22Rv1 (cell line): ENCODE data around the gene CHMP1A.
A peak's percentile ranks its signal among the peaks of the same experiment; 100 is the strongest.

Experiments used
- H3K27ac ChIP-seq: fragments of 450-650 bp; 2 replicates; pipeline ENCODE4 v1.5.1; 2017
- ZFX ChIP-seq: fragments of 450-650 bp; IDR thresholded peaks from 2 replicates; pipeline ENCODE4 v1.6.1; 2017; ENCODE audit warnings: antibody characterized with exemption, borderline replicate concordance
- TF ChIP-seq, protein P1 (sequence below): fragments of 450-650 bp; IDR thresholded peaks from 2 replicates; pipeline ENCODE4 v1.5.1; 2017; ENCODE audit warnings: mild to moderate bottlenecking

The CHMP1A gene

DNA sequence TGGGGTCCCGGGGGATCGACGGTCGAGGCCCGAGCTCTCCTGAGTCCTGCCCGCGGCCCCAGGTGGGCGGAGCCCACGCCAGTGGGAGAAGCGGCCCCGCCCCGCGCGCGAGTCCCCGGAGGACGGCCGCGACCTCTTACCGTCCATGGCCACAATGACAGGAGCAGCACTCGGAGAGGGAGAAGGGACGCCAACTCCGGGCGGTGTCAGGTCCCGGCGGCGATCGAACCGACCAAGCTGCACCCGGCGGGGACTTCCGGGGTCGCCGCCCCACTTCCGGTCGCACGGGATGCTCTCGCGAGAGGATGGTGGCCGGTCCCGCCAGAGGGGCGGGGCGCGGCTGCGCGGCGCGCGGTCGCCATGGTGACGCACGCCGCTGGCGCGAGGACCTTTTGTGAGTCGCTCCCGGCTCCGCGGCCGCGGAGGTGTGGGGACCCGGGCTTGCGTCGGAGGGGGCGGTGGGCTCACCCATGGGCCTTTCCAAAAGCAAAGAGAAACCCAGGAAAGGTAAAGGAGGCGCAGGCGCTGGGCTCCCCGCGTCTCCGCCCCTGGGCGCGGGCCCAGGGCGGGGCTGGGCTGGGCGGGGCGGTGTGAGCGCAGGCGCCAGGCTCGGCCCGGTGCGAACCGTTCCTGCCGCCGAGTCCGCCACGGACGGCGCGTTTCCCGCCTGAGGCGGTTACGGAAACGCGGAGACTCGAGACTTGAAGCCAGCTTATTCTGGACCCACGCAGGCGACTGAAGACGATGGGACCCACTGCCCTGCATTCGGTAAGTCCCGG is at the start of gene CHMP1A, which contains the start of gene SPATA33:
CHMP1A (minus strand) TSS at position 267 of the 779 bp plus-strand sequence; CDS start at position 147, 120 bp downstream.
SPATA33 (plus strand) TSS at position 395 of the 779 bp plus-strand sequence; CDS start at position 471, 76 bp downstream.
- TF ChIP-seq ZFX: no peak
- TF ChIP-seq, protein P1, sequence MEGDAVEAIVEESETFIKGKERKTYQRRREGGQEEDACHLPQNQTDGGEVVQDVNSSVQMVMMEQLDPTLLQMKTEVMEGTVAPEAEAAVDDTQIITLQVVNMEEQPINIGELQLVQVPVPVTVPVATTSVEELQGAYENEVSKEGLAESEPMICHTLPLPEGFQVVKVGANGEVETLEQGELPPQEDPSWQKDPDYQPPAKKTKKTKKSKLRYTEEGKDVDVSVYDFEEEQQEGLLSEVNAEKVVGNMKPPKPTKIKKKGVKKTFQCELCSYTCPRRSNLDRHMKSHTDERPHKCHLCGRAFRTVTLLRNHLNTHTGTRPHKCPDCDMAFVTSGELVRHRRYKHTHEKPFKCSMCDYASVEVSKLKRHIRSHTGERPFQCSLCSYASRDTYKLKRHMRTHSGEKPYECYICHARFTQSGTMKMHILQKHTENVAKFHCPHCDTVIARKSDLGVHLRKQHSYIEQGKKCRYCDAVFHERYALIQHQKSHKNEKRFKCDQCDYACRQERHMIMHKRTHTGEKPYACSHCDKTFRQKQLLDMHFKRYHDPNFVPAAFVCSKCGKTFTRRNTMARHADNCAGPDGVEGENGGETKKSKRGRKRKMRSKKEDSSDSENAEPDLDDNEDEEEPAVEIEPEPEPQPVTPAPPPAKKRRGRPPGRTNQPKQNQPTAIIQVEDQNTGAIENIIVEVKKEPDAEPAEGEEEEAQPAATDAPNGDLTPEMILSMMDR: no peak
- H3K27ac ChIP-seq: peak within 1 kb of the TSS; percentile 92

DNA sequence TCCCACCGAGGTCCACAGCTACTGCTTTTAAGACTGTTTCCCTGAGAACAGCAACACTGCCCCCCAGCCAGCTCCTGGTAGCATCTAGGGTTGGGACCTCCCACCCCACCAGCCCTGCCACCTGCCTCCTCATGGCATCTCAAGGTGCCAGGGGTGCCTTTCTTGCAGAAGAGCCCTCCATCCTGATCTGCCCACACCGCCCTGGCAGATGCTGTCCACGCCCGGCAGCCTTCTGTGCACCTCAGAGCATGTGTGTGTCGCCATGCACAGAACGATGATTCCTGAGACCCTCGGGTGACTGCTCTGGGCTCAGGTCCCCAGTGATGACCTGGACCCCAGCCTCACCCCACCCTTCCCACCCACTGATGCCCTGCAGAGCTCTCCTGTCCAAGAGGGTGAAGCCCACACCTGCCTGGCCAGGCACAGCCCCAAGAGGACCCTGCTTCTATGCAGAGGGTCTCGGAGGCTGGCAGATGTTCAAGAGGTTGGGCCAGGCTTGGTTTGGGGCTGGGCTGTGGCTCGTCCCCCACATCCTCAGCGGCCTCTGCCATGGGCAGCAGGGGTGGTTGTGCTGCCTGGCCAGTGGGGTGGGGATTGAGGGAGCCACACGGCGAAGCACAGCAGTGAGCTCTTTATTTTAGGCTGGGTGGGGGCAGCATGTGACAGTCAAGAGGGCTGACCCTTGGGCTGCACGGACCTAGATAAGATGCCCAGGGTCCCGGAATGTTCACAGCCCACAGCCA is 49.2 kb upstream of the CHMP1A start:
- TF ChIP-seq, protein P1: no peak
- TF ChIP-seq ZFX: no peak
- H3K27ac ChIP-seq: peak overlapping the region; percentile 39

DNA sequence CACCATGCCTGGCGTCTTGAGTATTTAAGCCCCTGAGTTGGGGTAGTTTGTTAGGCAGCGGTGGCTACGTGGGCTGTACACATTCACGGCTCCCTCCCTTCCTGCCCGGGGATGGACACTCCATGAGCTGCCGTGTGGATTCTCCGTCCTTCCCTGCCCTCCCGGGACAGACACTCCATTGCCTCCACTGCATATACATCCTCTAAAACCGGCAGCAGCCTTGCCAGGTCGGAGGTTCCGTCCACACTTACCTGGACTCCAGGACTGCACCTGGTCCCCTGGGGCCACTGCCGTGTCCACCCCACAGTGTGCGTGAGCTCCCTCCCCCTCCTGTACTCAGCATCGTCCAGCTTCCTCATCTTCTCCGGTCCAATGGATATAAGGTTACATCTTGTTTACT is 47.5 kb upstream of the CHMP1A start:
- no peak for TF ChIP-seq ZFX
- TF ChIP-seq, protein P1: no peak

DNA sequence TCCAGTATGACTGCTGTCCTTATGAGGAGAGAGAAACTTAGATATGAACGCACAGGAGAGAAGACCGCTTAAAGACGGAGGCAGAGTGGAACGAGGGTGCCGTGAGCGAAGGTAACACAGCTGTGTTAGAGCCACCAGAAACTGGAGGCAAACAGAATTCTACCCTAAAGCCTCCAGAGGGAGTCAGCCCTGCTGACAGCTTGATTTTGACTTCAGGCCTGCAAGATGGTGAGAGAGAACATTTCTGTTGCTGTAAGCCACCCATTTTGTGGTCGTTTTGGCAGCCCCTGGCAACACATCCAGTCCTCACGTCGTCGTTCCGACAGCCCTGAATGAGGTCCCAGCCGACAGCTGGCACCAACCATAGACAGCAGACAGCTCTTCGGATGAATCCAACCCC is 46.8 kb upstream of the CHMP1A start:
- no peak overlapping the region for H3K27ac ChIP-seq
- TF ChIP-seq ZFX: no peak
- TF ChIP-seq, protein P1: no peak

More for the DNA sequence above, 47.5 kb upstream of the CHMP1A start:
- H3K27ac ChIP-seq: peak overlapping the region; percentile 39

DNA sequence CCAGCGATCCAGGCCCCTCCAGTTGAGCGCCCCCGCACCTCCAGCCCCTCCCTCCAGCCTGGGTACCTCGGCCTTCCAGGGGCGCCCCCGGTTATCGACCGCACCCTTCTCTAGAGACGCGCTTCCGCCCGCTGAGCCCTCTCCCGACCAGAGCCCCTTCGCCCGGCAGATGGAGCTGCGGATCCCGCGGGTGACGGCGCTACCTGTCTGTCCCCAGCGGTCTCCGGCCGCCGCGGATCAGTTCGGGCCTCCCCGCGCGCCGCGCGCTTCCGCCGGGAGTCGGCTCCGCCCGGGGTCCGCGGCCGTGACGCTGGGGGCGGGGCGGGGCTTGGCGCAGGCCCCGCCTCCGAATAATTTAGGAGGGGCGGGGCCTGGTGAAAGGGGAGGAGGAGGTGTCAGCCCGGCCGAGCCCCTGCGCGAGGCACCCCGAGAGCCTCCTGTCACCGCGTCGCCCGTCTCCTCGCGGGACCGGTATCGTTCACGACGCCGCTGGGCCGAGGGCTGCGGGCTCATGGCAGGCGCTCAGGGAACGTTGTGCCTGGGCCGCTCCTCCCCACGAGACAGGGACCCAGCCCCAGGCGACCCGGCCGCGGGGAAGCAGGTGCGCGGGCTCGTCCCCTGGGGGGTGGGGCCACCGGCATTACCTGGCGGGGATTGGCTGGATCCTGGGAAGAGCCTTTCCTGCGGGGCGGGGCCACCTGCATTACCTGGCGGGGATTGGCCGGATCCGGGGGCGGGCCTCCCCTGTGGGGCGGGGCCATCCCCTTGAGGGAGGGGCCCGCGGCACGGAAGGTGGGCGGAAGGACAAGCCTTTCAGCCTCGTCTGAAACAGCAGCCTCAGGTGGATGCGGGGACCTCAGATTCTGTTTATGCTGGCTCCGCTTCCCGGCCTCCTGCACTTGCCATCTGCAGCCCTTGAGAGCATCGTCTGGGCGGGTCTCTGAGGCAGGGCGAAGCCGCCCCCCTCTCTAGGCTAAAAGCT is 44.2 kb upstream of the CHMP1A start, which contains the start of gene SPATA2L:
SPATA2L (minus strand) TSS at position 281 of the 982 bp plus-strand sequence. CDS start 473 bp downstream, outside the sequence.
- TF ChIP-seq, protein P1: peak; percentile 45; the same call in 1 of the 2 replicates
- no peak for TF ChIP-seq ZFX
- H3K27ac ChIP-seq: peak within 1 kb of the TSS; percentile 98

DNA sequence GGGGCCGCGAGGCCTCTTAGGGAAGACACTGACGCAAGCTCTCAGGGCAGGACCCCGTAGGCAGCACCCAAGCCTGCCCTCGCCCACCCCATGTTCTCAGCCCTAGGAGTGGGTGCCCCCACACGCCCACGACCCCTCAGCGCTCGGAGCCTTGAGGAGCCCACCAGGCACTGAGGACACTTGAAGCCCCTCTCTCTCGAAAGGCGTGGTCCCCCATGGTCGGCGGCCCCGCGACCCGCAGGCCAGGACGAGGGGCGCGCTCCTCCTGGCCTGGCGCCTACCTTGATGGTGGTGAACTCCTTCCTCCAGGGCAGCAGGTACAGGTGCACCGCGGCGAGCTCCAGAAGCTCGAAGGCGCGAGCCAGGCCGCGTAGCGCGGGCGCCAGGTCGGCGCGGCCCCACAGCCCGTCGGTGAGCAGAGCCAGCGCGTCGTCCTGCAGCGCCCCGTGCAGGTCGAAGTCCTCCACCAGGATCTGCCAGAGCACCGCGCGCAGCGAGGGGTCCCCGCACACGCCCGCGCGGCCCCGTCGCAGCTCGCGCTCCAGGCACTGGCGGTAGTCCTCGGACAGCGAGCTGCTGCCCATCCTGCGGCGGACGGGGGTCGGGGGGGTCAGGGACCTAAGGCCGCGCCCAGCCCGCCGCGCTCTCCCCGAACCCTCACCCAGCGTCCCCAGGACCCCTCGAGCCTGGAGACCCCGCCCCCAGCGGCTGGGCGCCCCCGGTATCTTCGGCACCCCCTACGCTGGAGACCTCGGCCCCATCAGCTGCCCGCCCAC is 43.3 kb upstream of the CHMP1A start:
- TF ChIP-seq ZFX: no peak
- TF ChIP-seq, protein P1: peak; percentile 50
- H3K27ac ChIP-seq: peak overlapping the region; percentile 98
